ENCODE measurements around the gene PVALEF.

The PVALEF gene

DNA sequence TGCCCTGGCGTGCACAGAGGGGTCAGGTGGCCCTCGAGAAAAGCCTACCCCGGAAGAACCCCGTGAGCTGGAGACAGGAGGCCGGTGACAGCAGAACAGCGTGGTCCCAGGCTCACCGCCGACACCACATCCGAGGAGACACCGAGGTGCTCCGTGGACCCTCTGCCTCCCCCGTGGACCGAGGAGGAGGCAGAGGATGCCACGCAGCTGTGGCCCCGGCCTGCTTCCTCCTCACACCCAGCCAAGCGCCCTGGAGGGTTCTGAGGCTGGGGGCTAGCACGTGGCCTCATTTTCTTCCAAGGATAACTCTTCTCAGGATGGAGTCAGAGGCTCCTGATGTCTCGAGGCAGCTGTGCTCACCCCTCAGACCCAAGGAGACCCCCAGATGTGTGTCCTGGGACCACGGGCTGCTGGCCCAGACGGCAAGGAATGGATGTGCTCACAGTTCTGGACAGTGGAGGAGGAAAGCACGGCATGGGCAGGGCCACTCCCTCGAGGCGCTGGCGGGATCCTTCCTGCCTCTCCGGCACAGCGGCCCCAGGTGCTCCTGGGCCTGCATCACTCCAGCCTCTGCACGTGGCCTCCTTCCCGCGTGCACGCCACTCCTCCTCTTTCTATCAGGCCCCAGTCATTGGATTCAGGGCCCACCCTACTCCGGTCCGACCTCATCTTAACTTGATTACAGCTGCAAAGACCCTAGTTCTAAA lies 4.4 kb upstream of the PVALEF start:
- no peak overlapping the region for H2BK12ac ChIP-seq (ENCODE audit: low read length)
- peaks cover 4% of the 10 kb centered on the region for H3K79me1 ChIP-seq (ENCODE audit: low read depth, low read length)
- peaks cover 0 to 15% (median 2%) of the 10 kb centered on the region in 3 experiments for H3K27me3 ChIP-seq (ENCODE audit: control insufficient read depth in 3 of 3, insufficient read depth in 3 of 3, low read depth in 1 of 3, low read length in 3 of 3)
- no peak overlapping the region for H3K27ac ChIP-seq (replicated peaks; ENCODE audit: low read length)
- no peak overlapping the region for H4K8ac ChIP-seq (ENCODE audit: low read depth, low read length)
- DNase-seq (ENCODE audit: low spot score): no peak
- no peaks in the 10 kb centered on the region for H3K9me3 ChIP-seq (replicated peaks in 1 of 2; ENCODE audit: control insufficient read depth in 2 of 2, insufficient read depth in 1 of 2, low read depth in 1 of 2, low read length in 2 of 2)
- H3K4ac ChIP-seq (ENCODE audit: low read length): peak overlapping the region; percentile 23
- peak overlapping the region; percentile 57 for H3K18ac ChIP-seq (ENCODE audit: low read length)
- peak overlapping the region; percentile 21 for H3K14ac ChIP-seq (ENCODE audit: low read length)
- H3K4me3 ChIP-seq (ENCODE audit: low read length in 2 of 2): no peak overlapping the region
- no peaks in the 10 kb centered on the region for H3K36me3 ChIP-seq (replicated peaks in 1 of 2; ENCODE audit: control insufficient read depth in 2 of 2, insufficient read depth in 2 of 2, low read length in 2 of 2)
- no peak overlapping the region for H2AFZ ChIP-seq (ENCODE audit: low read length)
- H2BK120ac ChIP-seq (ENCODE audit: low read depth, low read length): no peak overlapping the region
- peak overlapping the region; percentile 46 for H2AK5ac ChIP-seq (ENCODE audit: low read depth, low read length)
- peaks cover 8 to 14% of the 10 kb centered on the region in 2 donors for H3K4me1 ChIP-seq (ENCODE audit: control insufficient read depth in 2 of 2, insufficient read depth in 1 of 2, low read depth in 1 of 2, low read length in 2 of 2)
- H3K23ac ChIP-seq (ENCODE audit: low read depth, low read length, poor library complexity): peak overlapping the region; percentile 43
- H3K4me2 ChIP-seq (ENCODE audit: insufficient read depth, low read length, poor library complexity, severe bottlenecking): no peak overlapping the region
- H2BK5ac ChIP-seq (ENCODE audit: low read length): no peak overlapping the region
- no peak overlapping the region for H4K91ac ChIP-seq (ENCODE audit: low read depth, low read length, poor library complexity)
- WGBS, 2 donors (ENCODE audit: extremely low coverage in 2 of 2, insufficient read length in 2 of 2, insufficient replicate concordance in 1 of 2): no CpG with 5 or more reads among the region's 32 CpGs
- peak overlapping the region; percentile 58 for H2BK15ac ChIP-seq (ENCODE audit: low read length)
- no peak overlapping the region for H3K9ac ChIP-seq (ENCODE audit: low read depth, low read length, poor library complexity)

DNA sequence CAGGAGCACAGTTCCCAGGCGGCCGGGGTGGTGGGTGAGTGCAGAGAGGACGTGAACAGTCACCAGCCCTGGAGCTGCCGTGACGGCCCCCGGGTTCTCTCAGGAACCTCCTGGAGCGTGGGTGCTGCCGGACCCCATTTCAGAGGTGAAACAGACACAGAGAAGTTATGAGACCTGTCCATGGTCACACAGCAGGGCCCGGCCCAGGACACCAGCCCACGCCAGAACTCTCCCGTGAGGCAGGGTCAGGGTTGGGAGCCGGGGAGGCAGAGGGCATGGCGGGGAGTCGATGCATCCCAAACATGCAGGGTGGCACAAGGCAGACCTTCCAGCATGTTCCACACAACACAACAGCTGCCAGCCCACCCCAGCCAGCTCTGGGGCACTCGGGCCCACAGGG lies 3.8 kb upstream of the PVALEF start:
- Histone ChIP-seq H3K9me3 (replicated peaks in 1 of 2; ENCODE audit: control insufficient read depth in 2 of 2, insufficient read depth in 1 of 2, low read depth in 1 of 2, low read length in 2 of 2) (no peaks in the 10 kb centered on the region), H3K4me1 (ENCODE audit: control insufficient read depth in 2 of 2, insufficient read depth in 1 of 2, low read depth in 1 of 2, low read length in 2 of 2) (peaks cover 10 to 16% of the 10 kb centered on the region in 2 donors), H3K18ac (ENCODE audit: low read length) (no peak overlapping the region), H3K9ac (ENCODE audit: low read depth, low read length, poor library complexity) (no peak overlapping the region), H3K27me3 (ENCODE audit: control insufficient read depth in 3 of 3, insufficient read depth in 3 of 3, low read depth in 1 of 3, low read length in 3 of 3) (peaks cover 0 to 15% (median 2%) of the 10 kb centered on the region in 3 experiments), H3K23ac (ENCODE audit: low read depth, low read length, poor library complexity) (no peak overlapping the region), H2BK5ac (ENCODE audit: low read length) (no peak overlapping the region), H2BK120ac (ENCODE audit: low read depth, low read length) (no peak overlapping the region), H3K4me3 (ENCODE audit: low read length in 2 of 2) (no peak overlapping the region), H2BK15ac (ENCODE audit: low read length) (peak overlapping the region; percentile 37), H3K27ac (replicated peaks; ENCODE audit: low read length) (no peak overlapping the region), H4K91ac (ENCODE audit: low read depth, low read length, poor library complexity) (no peak overlapping the region), H2AK5ac (ENCODE audit: low read depth, low read length) (no peak overlapping the region), H3K79me1 (ENCODE audit: low read depth, low read length) (peaks cover 4% of the 10 kb centered on the region), H3K36me3 (replicated peaks in 1 of 2; ENCODE audit: control insufficient read depth in 2 of 2, insufficient read depth in 2 of 2, low read length in 2 of 2) (no peaks in the 10 kb centered on the region), H2BK12ac (ENCODE audit: low read length) (no peak overlapping the region), H4K8ac (ENCODE audit: low read depth, low read length) (no peak overlapping the region), H2AFZ (ENCODE audit: low read length) (no peak overlapping the region), H3K4ac (ENCODE audit: low read length) (no peak overlapping the region), H3K14ac (ENCODE audit: low read length) (no peak overlapping the region), H3K4me2 (ENCODE audit: insufficient read depth, low read length, poor library complexity, severe bottlenecking) (no peak overlapping the region)
- DNase-seq (ENCODE audit: low spot score): no peak
- WGBS, 2 donors (ENCODE audit: extremely low coverage in 2 of 2, insufficient read length in 2 of 2, insufficient replicate concordance in 1 of 2): no CpG with 5 or more reads among the region's 15 CpGs

DNA sequence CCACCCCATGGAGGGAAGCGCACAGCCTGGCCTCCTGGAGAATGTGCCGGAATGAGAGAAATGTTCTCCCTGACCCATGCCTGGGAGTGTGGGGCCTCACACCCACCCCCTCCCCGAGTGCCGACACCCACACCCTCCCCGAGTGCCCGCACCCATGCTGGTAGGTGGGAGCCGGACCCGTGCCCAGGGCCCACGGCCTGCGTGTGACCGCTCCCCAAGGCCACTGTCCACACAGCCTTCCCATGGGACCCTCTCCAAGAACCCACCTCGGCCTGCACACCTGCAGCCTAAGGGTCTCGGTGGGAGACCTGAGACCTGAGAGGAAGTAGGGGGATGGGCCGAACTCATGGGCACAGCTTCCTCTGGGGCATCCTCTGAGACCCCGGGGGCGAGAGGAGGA lies 3.3 kb upstream of the PVALEF start:
- DNase-seq (ENCODE audit: low spot score): no peak
- no peak overlapping the region for H2AK5ac ChIP-seq (ENCODE audit: low read depth, low read length)
- no peak overlapping the region for H3K4me3 ChIP-seq (ENCODE audit: low read length in 2 of 2)
- no peak overlapping the region for H2BK12ac ChIP-seq (ENCODE audit: low read length)
- H3K9me3 ChIP-seq (replicated peaks in 1 of 2; ENCODE audit: control insufficient read depth in 2 of 2, insufficient read depth in 1 of 2, low read depth in 1 of 2, low read length in 2 of 2): no peaks in the 10 kb centered on the region
- no CpG with 5 or more reads among the region's 16 CpGs for WGBS, 2 donors (ENCODE audit: extremely low coverage in 2 of 2, insufficient read length in 2 of 2, insufficient replicate concordance in 1 of 2)
- H3K9ac ChIP-seq (ENCODE audit: low read depth, low read length, poor library complexity): no peak overlapping the region
- H4K8ac ChIP-seq (ENCODE audit: low read depth, low read length): no peak overlapping the region
- peak overlapping the region; percentile 11 for H3K23ac ChIP-seq (ENCODE audit: low read depth, low read length, poor library complexity)
- no peak overlapping the region for H2AFZ ChIP-seq (ENCODE audit: low read length)
- no peak overlapping the region for H3K4ac ChIP-seq (ENCODE audit: low read length)
- peak overlapping the region; percentile 75 for H2BK5ac ChIP-seq (ENCODE audit: low read length)
- no peak overlapping the region for H4K91ac ChIP-seq (ENCODE audit: low read depth, low read length, poor library complexity)
- peaks cover 4% of the 10 kb centered on the region for H3K79me1 ChIP-seq (ENCODE audit: low read depth, low read length)
- no peak overlapping the region for H3K4me2 ChIP-seq (ENCODE audit: insufficient read depth, low read length, poor library complexity, severe bottlenecking)
- H3K18ac ChIP-seq (ENCODE audit: low read length): no peak overlapping the region
- H3K36me3 ChIP-seq (replicated peaks in 1 of 2; ENCODE audit: control insufficient read depth in 2 of 2, insufficient read depth in 2 of 2, low read length in 2 of 2): no peaks in the 10 kb centered on the region
- no peak overlapping the region for H3K27ac ChIP-seq (replicated peaks; ENCODE audit: low read length)
- H2BK15ac ChIP-seq (ENCODE audit: low read length): no peak overlapping the region
- H3K14ac ChIP-seq (ENCODE audit: low read length): no peak overlapping the region
- H3K4me1 ChIP-seq (ENCODE audit: control insufficient read depth in 2 of 2, insufficient read depth in 1 of 2, low read depth in 1 of 2, low read length in 2 of 2): peaks cover 12 to 19% of the 10 kb centered on the region in 2 donors
- H2BK120ac ChIP-seq (ENCODE audit: low read depth, low read length): no peak overlapping the region
- H3K27me3 ChIP-seq (ENCODE audit: control insufficient read depth in 3 of 3, insufficient read depth in 3 of 3, low read depth in 1 of 3, low read length in 3 of 3): peaks cover 0 to 15% (median 2%) of the 10 kb centered on the region in 3 experiments

DNA sequence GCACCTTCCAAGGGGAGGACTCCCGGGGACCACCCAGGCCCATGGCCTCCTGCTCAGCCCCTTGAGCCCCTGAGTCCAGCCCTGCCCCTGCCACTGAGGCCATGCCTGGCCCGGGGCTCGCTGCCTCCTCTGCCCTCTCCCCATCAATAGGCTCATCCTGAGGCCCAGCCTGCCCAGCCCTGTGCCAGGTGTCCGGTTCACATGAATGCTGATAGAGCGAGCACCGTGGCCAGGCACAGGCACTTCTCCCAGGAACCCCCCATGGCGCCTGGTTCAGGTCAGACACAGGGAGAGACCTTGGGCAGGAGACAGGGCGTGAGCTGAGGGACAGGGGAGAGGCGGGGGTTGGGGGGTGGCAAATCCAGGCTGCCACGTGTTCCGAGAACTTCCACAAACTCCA lies 2.8 kb upstream of the PVALEF start:
- H4K8ac ChIP-seq (ENCODE audit: low read depth, low read length): no peak overlapping the region
- peak overlapping the region; percentile 11 for H3K23ac ChIP-seq (ENCODE audit: low read depth, low read length, poor library complexity)
- H3K79me1 ChIP-seq (ENCODE audit: low read depth, low read length): peaks cover 4% of the 10 kb centered on the region
- H3K27me3 ChIP-seq (ENCODE audit: control insufficient read depth in 3 of 3, insufficient read depth in 3 of 3, low read depth in 1 of 3, low read length in 3 of 3): peaks cover 0 to 15% (median 2%) of the 10 kb centered on the region in 3 experiments
- peak overlapping the region; percentile 8 for H3K14ac ChIP-seq (ENCODE audit: low read length)
- WGBS, 2 donors (ENCODE audit: extremely low coverage in 2 of 2, insufficient read length in 2 of 2, insufficient replicate concordance in 1 of 2): no CpG with 5 or more reads among the region's 11 CpGs
- H3K9me3 ChIP-seq (replicated peaks in 1 of 2; ENCODE audit: control insufficient read depth in 2 of 2, insufficient read depth in 1 of 2, low read depth in 1 of 2, low read length in 2 of 2): no peaks in the 10 kb centered on the region
- H3K4me2 ChIP-seq (ENCODE audit: insufficient read depth, low read length, poor library complexity, severe bottlenecking): no peak overlapping the region
- no peak overlapping the region for H2AFZ ChIP-seq (ENCODE audit: low read length)
- peak overlapping the region; percentile 44 for H3K9ac ChIP-seq (ENCODE audit: low read depth, low read length, poor library complexity)
- H3K27ac ChIP-seq (replicated peaks; ENCODE audit: low read length): no peak overlapping the region
- peak overlapping the region; percentile 75 for H2BK5ac ChIP-seq (ENCODE audit: low read length)
- H3K36me3 ChIP-seq (replicated peaks in 1 of 2; ENCODE audit: control insufficient read depth in 2 of 2, insufficient read depth in 2 of 2, low read length in 2 of 2): no peaks in the 10 kb centered on the region
- no peak for DNase-seq (ENCODE audit: low spot score)
- peaks cover 12 to 19% of the 10 kb centered on the region in 2 donors for H3K4me1 ChIP-seq (ENCODE audit: control insufficient read depth in 2 of 2, insufficient read depth in 1 of 2, low read depth in 1 of 2, low read length in 2 of 2)
- peak overlapping the region; percentile 0 for H3K4ac ChIP-seq (ENCODE audit: low read length)
- no peak overlapping the region for H2BK12ac ChIP-seq (ENCODE audit: low read length)
- no peak overlapping the region for H3K4me3 ChIP-seq (ENCODE audit: low read length in 2 of 2)
- peak overlapping the region; percentile 17 for H2BK15ac ChIP-seq (ENCODE audit: low read length)
- no peak overlapping the region for H2BK120ac ChIP-seq (ENCODE audit: low read depth, low read length)
- no peak overlapping the region for H4K91ac ChIP-seq (ENCODE audit: low read depth, low read length, poor library complexity)
- no peak overlapping the region for H3K18ac ChIP-seq (ENCODE audit: low read length)
- peak overlapping the region; percentile 70 for H2AK5ac ChIP-seq (ENCODE audit: low read depth, low read length)
